ENCODE measurements around the gene ZBTB7A.

GRCh38 chr19:4071610-4072009, 4.9 kb upstream of the ZBTB7A start:
- TF ChIP-seq L3MBTL2 (conservative IDR thresholded peaks at IDR 0.05) (no peak), BHLHE40 (IDR thresholded peaks at IDR 0.05; ENCODE audit: borderline replicate concordance) (no peak), TARDBP (IDR thresholded peaks at IDR 0.05) (no peak), SP1 (IDR thresholded peaks at IDR 0.05) (no peak)

Measured in HEK293T (cell line).